Ishikawa (cell line): ENCODE measurements around the gene SYNM.

ENCODE experiments used
- CEBPB ChIP-seq: IDR thresholded peaks from 2 replicates; pipeline ENCODE4 v1.6.1; 2012
- CREB1 ChIP-seq: IDR thresholded peaks from 2 replicates; pipeline ENCODE4 v1.6.1; 2012; ENCODE audit warnings: low read depth
- EGR1 ChIP-seq: IDR thresholded peaks from 2 replicates; pipeline ENCODE4 v1.6.1; 2012
- EP300 ChIP-seq: IDR thresholded peaks from 2 replicates; pipeline ENCODE4 v1.6.1; 2012; ENCODE audit warnings: borderline replicate concordance
- FOXM1 ChIP-seq: IDR thresholded peaks from 2 replicates; pipeline ENCODE4 v1.6.1; 2012; ENCODE audit warnings: low read depth, borderline replicate concordance
- MAX ChIP-seq: IDR thresholded peaks from 2 replicates; pipeline ENCODE4 v1.6.1; 2012
- NFIC ChIP-seq: IDR thresholded peaks from 2 replicates; pipeline ENCODE4 v1.6.1; 2012
- RAD21 ChIP-seq: IDR thresholded peaks from 2 replicates; pipeline ENCODE4 v1.6.1; 2012; ENCODE audit warnings: low read depth
- TAF1 ChIP-seq: IDR thresholded peaks from 2 replicates; pipeline ENCODE4 v1.6.1; 2012; ENCODE audit warnings: low read depth, mild to moderate bottlenecking
- TCF12 ChIP-seq: IDR thresholded peaks from 2 replicates; pipeline ENCODE4 v1.6.1; 2012; ENCODE audit warnings: low read depth
- TEAD4 ChIP-seq: IDR thresholded peaks from 2 replicates; pipeline ENCODE4 v1.6.1; 2012
- USF1 ChIP-seq: IDR thresholded peaks from 2 replicates; pipeline ENCODE4 v1.6.1; 2012
- YY1 ChIP-seq: IDR thresholded peaks from 2 replicates; pipeline ENCODE4 v1.6.1; 2012; ENCODE audit warnings: low read depth
- ZBTB7A ChIP-seq: IDR thresholded peaks from 2 replicates; pipeline ENCODE4 v1.6.1; 2012; ENCODE audit warnings: low read depth
- TF ChIP-seq, protein P1 (sequence below): IDR thresholded peaks from 2 replicates; pipeline ENCODE4 v1.6.1; 2012; ENCODE audit warnings: low read depth, mild to moderate bottlenecking

SYNM gene

DNA sequence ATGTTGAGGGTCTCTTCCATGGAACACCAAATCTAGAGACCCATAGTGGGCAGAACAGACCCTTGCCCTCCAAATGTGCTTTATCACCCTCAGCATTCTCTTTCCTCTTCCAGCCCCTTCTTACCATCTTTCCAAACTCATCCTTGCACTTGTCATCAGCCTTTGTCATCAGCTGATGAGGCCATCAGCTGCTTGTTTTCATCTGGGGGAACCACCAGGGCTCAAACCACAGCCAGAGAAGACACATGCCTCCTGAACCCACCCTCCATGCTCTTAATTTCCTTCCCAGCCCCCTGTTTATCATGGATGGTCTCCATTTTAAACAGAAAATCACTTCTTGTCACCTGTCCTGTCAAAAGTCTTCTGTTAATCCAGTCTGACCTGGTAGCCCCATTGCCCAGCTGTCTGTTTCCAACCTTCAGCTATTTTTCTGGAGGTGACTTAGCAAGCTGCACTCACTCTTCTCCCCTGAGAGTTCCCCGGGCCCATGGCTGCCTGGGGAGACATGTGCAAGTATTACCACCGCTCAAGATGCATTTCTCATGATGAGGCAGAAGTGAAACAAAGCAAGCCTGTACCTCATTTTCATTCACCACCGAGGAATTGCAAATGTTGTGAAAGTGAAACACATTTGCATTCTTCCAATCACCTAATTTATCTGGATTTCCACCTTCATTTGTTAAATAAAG lies 14.7 kb upstream of the SYNM start:
- no peak for TF ChIP-seq TAF1
- TF ChIP-seq, protein P1, sequence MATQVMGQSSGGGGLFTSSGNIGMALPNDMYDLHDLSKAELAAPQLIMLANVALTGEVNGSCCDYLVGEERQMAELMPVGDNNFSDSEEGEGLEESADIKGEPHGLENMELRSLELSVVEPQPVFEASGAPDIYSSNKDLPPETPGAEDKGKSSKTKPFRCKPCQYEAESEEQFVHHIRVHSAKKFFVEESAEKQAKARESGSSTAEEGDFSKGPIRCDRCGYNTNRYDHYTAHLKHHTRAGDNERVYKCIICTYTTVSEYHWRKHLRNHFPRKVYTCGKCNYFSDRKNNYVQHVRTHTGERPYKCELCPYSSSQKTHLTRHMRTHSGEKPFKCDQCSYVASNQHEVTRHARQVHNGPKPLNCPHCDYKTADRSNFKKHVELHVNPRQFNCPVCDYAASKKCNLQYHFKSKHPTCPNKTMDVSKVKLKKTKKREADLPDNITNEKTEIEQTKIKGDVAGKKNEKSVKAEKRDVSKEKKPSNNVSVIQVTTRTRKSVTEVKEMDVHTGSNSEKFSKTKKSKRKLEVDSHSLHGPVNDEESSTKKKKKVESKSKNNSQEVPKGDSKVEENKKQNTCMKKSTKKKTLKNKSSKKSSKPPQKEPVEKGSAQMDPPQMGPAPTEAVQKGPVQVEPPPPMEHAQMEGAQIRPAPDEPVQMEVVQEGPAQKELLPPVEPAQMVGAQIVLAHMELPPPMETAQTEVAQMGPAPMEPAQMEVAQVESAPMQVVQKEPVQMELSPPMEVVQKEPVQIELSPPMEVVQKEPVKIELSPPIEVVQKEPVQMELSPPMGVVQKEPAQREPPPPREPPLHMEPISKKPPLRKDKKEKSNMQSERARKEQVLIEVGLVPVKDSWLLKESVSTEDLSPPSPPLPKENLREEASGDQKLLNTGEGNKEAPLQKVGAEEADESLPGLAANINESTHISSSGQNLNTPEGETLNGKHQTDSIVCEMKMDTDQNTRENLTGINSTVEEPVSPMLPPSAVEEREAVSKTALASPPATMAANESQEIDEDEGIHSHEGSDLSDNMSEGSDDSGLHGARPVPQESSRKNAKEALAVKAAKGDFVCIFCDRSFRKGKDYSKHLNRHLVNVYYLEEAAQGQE: no peak
- no peak for TF ChIP-seq NFIC
- no peak for TF ChIP-seq FOXM1
- no peak for TF ChIP-seq MAX
- no peak for TF ChIP-seq YY1
- no peak for TF ChIP-seq TEAD4
- no peak for TF ChIP-seq EP300
- TF ChIP-seq ZBTB7A: no peak
- TF ChIP-seq RAD21: no peak
- TF ChIP-seq CEBPB: no peak
- TF ChIP-seq CREB1: no peak
- TF ChIP-seq EGR1: no peak
- TF ChIP-seq USF1: no peak
- TF ChIP-seq TCF12: no peak

GRCh38 chr15:99090938-99091337 lies 13.9 kb upstream of the SYNM start:
- TF ChIP-seq CREB1: no peak
- no peak for TF ChIP-seq USF1

GRCh38 chr15:99092554-99093172 lies 12.2 kb upstream of the SYNM start:
- TF ChIP-seq CREB1 (no peak), CEBPB (no peak), ZBTB7A (no peak)

DNA sequence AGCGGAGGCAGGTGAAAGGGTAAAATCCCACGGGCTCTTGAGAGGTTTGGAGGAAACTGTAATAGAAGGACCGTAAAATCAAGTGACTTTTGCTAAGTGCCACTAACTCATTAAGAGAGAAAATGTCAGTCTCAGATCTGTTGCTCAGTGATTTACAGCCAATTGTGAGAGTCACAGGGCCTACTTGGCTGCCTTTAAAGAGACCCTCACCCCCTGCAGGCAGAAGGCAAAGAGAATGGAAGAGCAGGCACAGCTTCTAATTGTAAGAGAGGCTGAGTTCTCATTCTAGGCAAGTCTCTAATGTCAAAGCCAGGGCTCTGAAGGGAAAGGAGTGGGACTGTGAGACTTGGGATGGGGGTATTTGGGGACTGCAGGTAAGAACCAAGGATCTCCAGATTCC lies 9.3 kb upstream of the SYNM start:
- TF ChIP-seq CEBPB (no peak), USF1 (no peak), YY1 (no peak), TAF1 (no peak), TEAD4 (no peak), FOXM1 (no peak), ZBTB7A (no peak), NFIC (no peak), CREB1 (no peak), MAX (no peak), EP300 (no peak), RAD21 (no peak), TCF12 (no peak), EGR1 (no peak)
- TF ChIP-seq, protein P1: no peak

DNA sequence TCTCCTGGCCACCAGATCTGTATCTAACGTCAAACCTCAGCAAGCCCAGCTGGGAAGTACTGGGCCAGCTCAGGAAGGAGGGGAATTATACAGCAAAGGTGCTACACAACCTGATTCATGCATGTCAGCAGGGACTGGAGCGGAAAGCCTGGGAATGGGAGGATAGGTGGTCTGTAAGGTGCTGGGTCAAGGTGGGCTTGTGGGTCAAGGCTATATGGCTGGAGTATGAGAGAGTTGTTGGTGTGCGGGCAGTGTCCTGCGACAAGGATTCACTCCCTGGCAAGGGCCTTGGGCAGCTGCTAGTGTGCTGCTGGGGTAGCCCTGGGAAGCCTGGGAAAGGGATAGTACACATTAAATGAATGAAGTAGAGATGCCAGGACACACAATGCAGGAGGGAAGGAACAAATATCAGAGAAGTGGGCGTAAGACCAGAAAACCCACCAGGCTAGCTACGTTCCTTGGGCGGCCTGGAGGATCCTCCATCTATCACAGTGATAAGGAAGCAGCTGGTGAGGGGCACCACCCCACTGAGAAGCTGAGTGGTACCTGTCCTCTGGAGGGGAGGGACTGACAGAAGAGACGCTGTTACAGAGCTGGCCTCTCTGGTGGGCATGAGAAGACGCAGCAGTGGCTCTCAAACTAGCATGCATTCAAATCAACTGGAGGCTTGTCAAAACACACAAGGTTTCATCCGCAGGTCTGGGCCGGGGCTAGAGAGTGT lies 8.5 kb upstream of the SYNM start:
- TF ChIP-seq TCF12: no peak
- TF ChIP-seq TEAD4: no peak
- no peak for TF ChIP-seq CREB1
- TF ChIP-seq, protein P1: no peak
- TF ChIP-seq EGR1: no peak
- no peak for TF ChIP-seq ZBTB7A
- TF ChIP-seq TAF1: no peak
- TF ChIP-seq EP300: no peak
